ENCODE data around the gene NEGR1. TPM values are rescaled to one million over a fixed set of nuclear protein-coding genes. Genes with fewer than 3 reads are reported as not detected.

The NEGR1 gene
- total RNA-seq, 1 donor from 2014 or later = 11.0 TPM

GRCh38 chr1:71400050-71400449, 882.3 kb downstream of the NEGR1 start:
- Histone ChIP-seq H3K4me3 (ENCODE audit: low read length in 3 of 3) (no peak overlapping the region), H3K27me3 (ENCODE audit: control insufficient read depth in 3 of 3, insufficient read depth in 3 of 3, low read length in 3 of 3) (no peaks in the 10 kb centered on the region), H3K4me1 (ENCODE audit: control insufficient read depth in 3 of 3, insufficient read depth in 3 of 3, low read length in 3 of 3) (no peaks in the 10 kb centered on the region), H3K36me3 (ENCODE audit: control insufficient read depth in 3 of 3, insufficient read depth in 3 of 3, low read length in 3 of 3) (no peaks in the 10 kb centered on the region), H3K27ac (ENCODE audit: low read depth, low read length) (no peak overlapping the region), H3K9ac (ENCODE audit: low read depth in 1 of 3, low read length in 3 of 3) (no peak overlapping the region), H3K9me3 (ENCODE audit: control insufficient read depth in 3 of 3, low read length in 3 of 3) (no peaks in the 10 kb centered on the region)

DNA sequence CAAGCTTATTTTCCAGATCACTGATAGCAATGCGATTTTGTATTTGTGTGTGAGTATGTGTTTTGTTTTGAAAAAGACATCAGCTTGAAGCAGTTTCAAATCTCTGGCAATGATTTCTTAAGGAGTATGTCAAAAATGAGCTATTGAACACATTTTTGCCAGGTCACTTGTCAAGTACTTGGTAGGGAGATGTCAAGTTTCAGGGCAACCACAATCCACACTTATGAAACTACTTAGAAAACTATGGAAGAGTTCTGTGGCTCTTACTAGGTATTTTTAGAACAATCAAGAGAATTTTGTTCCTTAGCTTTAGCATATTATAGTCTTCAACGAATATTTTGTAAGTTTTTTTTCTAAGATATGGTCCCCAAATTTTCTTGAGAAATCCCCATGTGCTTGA, 882.7 kb downstream of the NEGR1 start:
- Histone ChIP-seq H3K27ac (ENCODE audit: low read depth, low read length) (no peak overlapping the region), H3K36me3 (ENCODE audit: control insufficient read depth in 3 of 3, insufficient read depth in 3 of 3, low read length in 3 of 3) (no peaks in the 10 kb centered on the region), H3K4me1 (ENCODE audit: control insufficient read depth in 3 of 3, insufficient read depth in 3 of 3, low read length in 3 of 3) (no peaks in the 10 kb centered on the region), H3K9me3 (ENCODE audit: control insufficient read depth in 3 of 3, low read length in 3 of 3) (no peaks in the 10 kb centered on the region), H3K9ac (ENCODE audit: low read depth in 1 of 3, low read length in 3 of 3) (no peak overlapping the region), H3K4me3 (ENCODE audit: low read length in 3 of 3) (no peak overlapping the region), H3K27me3 (ENCODE audit: control insufficient read depth in 3 of 3, insufficient read depth in 3 of 3, low read length in 3 of 3) (no peaks in the 10 kb centered on the region)

DNA sequence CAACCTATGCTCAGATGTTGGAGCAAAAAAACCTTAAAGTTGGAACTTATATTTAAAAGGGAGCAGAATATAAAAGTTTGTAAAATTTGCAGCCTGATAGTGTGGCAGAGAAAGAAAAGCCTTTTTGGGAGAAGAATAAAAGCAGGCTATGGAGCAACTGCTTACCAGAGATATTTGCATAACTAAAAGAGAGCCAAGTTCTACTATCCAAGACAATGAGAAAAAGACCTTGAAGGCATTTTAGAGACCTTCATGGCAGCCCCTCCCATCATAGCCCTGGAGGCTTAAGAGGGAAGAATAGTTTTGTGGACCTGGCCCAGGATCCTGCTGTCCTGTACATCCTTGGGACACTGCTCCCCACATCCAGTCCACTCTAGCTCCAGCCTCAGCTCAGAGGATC, 889.0 kb downstream of the NEGR1 start:
- no peak overlapping the region for H3K4me3 ChIP-seq (ENCODE audit: low read length in 3 of 3)
- H3K4me1 ChIP-seq (ENCODE audit: control insufficient read depth in 3 of 3, insufficient read depth in 3 of 3, low read length in 3 of 3) = no peaks in the 10 kb centered on the region
- H3K9ac ChIP-seq (ENCODE audit: low read depth in 1 of 3, low read length in 3 of 3) = no peak overlapping the region
- H3K27me3 ChIP-seq (ENCODE audit: control insufficient read depth in 3 of 3, insufficient read depth in 3 of 3, low read length in 3 of 3) = no peaks in the 10 kb centered on the region
- H3K36me3 ChIP-seq (ENCODE audit: control insufficient read depth in 3 of 3, insufficient read depth in 3 of 3, low read length in 3 of 3) = no peaks in the 10 kb centered on the region
- H3K9me3 ChIP-seq (ENCODE audit: control insufficient read depth in 3 of 3, low read length in 3 of 3) = no peaks in the 10 kb centered on the region
- H3K27ac ChIP-seq (ENCODE audit: low read depth, low read length) = no peak overlapping the region

GRCh38 chr1:71390518-71390917, 891.8 kb downstream of the NEGR1 start:
- H3K36me3 ChIP-seq (ENCODE audit: control insufficient read depth in 3 of 3, insufficient read depth in 3 of 3, low read length in 3 of 3) = no peaks in the 10 kb centered on the region
- no peak overlapping the region for H3K9ac ChIP-seq (ENCODE audit: low read depth in 1 of 3, low read length in 3 of 3)
- H3K4me3 ChIP-seq (ENCODE audit: low read length in 3 of 3) = no peak overlapping the region
- no peaks in the 10 kb centered on the region for H3K9me3 ChIP-seq (ENCODE audit: control insufficient read depth in 3 of 3, low read length in 3 of 3)
- H3K27me3 ChIP-seq (ENCODE audit: control insufficient read depth in 3 of 3, insufficient read depth in 3 of 3, low read length in 3 of 3) = no peaks in the 10 kb centered on the region
- no peak overlapping the region for H3K27ac ChIP-seq (ENCODE audit: low read depth, low read length)
- no peaks in the 10 kb centered on the region for H3K4me1 ChIP-seq (ENCODE audit: control insufficient read depth in 3 of 3, insufficient read depth in 3 of 3, low read length in 3 of 3)

- no peaks in the 10 kb centered on the region for H3K36me3 ChIP-seq (ENCODE audit: control insufficient read depth in 3 of 3, insufficient read depth in 3 of 3, low read length in 3 of 3)
- H3K4me1 ChIP-seq (ENCODE audit: control insufficient read depth in 3 of 3, insufficient read depth in 3 of 3, low read length in 3 of 3) = no peaks in the 10 kb centered on the region
- H3K9ac ChIP-seq (ENCODE audit: low read depth in 1 of 3, low read length in 3 of 3) = no peak overlapping the region
- H3K27ac ChIP-seq (ENCODE audit: low read depth, low read length) = no peak overlapping the region
- H3K27me3 ChIP-seq (ENCODE audit: control insufficient read depth in 3 of 3, insufficient read depth in 3 of 3, low read length in 3 of 3) = no peaks in the 10 kb centered on the region
- H3K4me3 ChIP-seq (ENCODE audit: low read length in 3 of 3) = no peak overlapping the region
- no peaks in the 10 kb centered on the region for H3K9me3 ChIP-seq (ENCODE audit: control insufficient read depth in 3 of 3, low read length in 3 of 3)
These were observed 904.5 kb downstream of the NEGR1 start for GRCh38 chr1:71377886-71378285.

GRCh38 chr1:71372496-71372895, 909.8 kb downstream of the NEGR1 start:
- H3K9ac ChIP-seq (ENCODE audit: low read depth in 1 of 3, low read length in 3 of 3) = no peak overlapping the region
- H3K36me3 ChIP-seq (ENCODE audit: control insufficient read depth in 3 of 3, insufficient read depth in 3 of 3, low read length in 3 of 3) = no peaks in the 10 kb centered on the region
- no peak overlapping the region for H3K4me3 ChIP-seq (ENCODE audit: low read length in 3 of 3)
- no peaks in the 10 kb centered on the region for H3K27me3 ChIP-seq (ENCODE audit: control insufficient read depth in 3 of 3, insufficient read depth in 3 of 3, low read length in 3 of 3)
- no peak overlapping the region for H3K27ac ChIP-seq (ENCODE audit: low read depth, low read length)
- H3K9me3 ChIP-seq (ENCODE audit: control insufficient read depth in 3 of 3, low read length in 3 of 3) = no peaks in the 10 kb centered on the region
- no peaks in the 10 kb centered on the region for H3K4me1 ChIP-seq (ENCODE audit: control insufficient read depth in 3 of 3, insufficient read depth in 3 of 3, low read length in 3 of 3)

GRCh38 chr1:71371581-71371980, 910.8 kb downstream of the NEGR1 start:
- no peak overlapping the region for H3K9ac ChIP-seq (ENCODE audit: low read depth in 1 of 3, low read length in 3 of 3)
- H3K4me3 ChIP-seq (ENCODE audit: low read length in 3 of 3) = no peak overlapping the region
- no peaks in the 10 kb centered on the region for H3K36me3 ChIP-seq (ENCODE audit: control insufficient read depth in 3 of 3, insufficient read depth in 3 of 3, low read length in 3 of 3)
- H3K27me3 ChIP-seq (ENCODE audit: control insufficient read depth in 3 of 3, insufficient read depth in 3 of 3, low read length in 3 of 3) = no peaks in the 10 kb centered on the region
- no peaks in the 10 kb centered on the region for H3K4me1 ChIP-seq (ENCODE audit: control insufficient read depth in 3 of 3, insufficient read depth in 3 of 3, low read length in 3 of 3)
- no peaks in the 10 kb centered on the region for H3K9me3 ChIP-seq (ENCODE audit: control insufficient read depth in 3 of 3, low read length in 3 of 3)
- no peak overlapping the region for H3K27ac ChIP-seq (ENCODE audit: low read depth, low read length)

GRCh38 chr1:71364236-71364635, 918.1 kb downstream of the NEGR1 start:
- Histone ChIP-seq H3K9ac (ENCODE audit: low read depth in 1 of 3, low read length in 3 of 3) (no peak overlapping the region), H3K4me3 (ENCODE audit: low read length in 3 of 3) (no peak overlapping the region), H3K4me1 (ENCODE audit: control insufficient read depth in 3 of 3, insufficient read depth in 3 of 3, low read length in 3 of 3) (no peaks in the 10 kb centered on the region), H3K27me3 (ENCODE audit: control insufficient read depth in 3 of 3, insufficient read depth in 3 of 3, low read length in 3 of 3) (no peaks in the 10 kb centered on the region), H3K27ac (ENCODE audit: low read depth, low read length) (no peak overlapping the region), H3K9me3 (ENCODE audit: control insufficient read depth in 3 of 3, low read length in 3 of 3) (peaks cover 0 to 4% (median 0%) of the 10 kb centered on the region in 3 donors), H3K36me3 (ENCODE audit: control insufficient read depth in 3 of 3, insufficient read depth in 3 of 3, low read length in 3 of 3) (no peaks in the 10 kb centered on the region)

DNA sequence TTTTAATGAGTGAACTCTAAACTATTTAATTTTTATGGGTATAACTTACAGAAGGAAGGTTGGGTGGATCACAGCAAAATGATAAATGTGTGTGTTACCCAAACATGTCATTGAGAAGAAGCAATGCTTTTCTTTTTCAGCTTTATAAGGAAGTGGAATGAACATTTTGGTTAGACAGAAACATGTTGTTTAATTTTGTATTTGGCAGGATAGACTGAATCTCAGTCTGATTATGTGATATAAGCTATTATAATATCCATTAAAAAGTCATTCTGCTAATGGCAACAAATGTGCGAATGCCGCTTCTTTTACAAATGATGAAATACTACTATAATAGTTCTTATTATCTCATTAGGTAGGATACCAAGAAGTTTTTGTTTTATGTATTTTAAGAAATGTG, 919.6 kb downstream of the NEGR1 start:
- H3K9me3 ChIP-seq (ENCODE audit: control insufficient read depth in 3 of 3, low read length in 3 of 3) = peaks cover 0 to 4% (median 0%) of the 10 kb centered on the region in 3 donors
- H3K36me3 ChIP-seq (ENCODE audit: control insufficient read depth in 3 of 3, insufficient read depth in 3 of 3, low read length in 3 of 3) = no peaks in the 10 kb centered on the region

DNA sequence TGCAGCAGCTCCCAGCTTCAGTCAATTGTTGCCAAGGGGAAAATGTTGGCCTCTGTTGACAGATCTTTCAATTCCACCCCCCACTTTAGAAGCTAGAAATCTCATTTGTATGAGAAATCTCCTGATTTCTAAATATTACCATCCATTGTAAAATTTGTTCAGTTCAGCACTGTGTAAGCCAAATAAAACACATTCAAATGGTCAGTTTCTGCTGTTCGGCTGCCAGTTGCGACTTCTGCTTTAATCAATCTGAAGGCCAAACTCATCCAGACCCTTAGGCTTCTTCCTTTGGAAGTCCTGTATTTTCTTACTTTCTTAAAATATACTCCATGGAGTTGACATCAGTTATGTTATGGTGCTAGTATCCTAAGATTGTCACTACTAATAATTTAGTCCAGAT, 920.3 kb downstream of the NEGR1 start:
- peaks cover 0 to 4% (median 0%) of the 10 kb centered on the region in 3 donors for H3K9me3 ChIP-seq (ENCODE audit: control insufficient read depth in 3 of 3, low read length in 3 of 3)
- H3K4me1 ChIP-seq (ENCODE audit: control insufficient read depth in 3 of 3, insufficient read depth in 3 of 3, low read length in 3 of 3) = no peaks in the 10 kb centered on the region
- H3K36me3 ChIP-seq (ENCODE audit: control insufficient read depth in 3 of 3, insufficient read depth in 3 of 3, low read length in 3 of 3) = no peaks in the 10 kb centered on the region
- H3K27ac ChIP-seq (ENCODE audit: low read depth, low read length) = no peak overlapping the region
- H3K27me3 ChIP-seq (ENCODE audit: control insufficient read depth in 3 of 3, insufficient read depth in 3 of 3, low read length in 3 of 3) = no peaks in the 10 kb centered on the region
- H3K9ac ChIP-seq (ENCODE audit: low read depth in 1 of 3, low read length in 3 of 3) = no peak overlapping the region
- H3K4me3 ChIP-seq (ENCODE audit: low read length in 3 of 3) = no peak overlapping the region

More for the DNA sequence above, 919.6 kb downstream of the NEGR1 start:
- H3K4me1 ChIP-seq (ENCODE audit: control insufficient read depth in 3 of 3, insufficient read depth in 3 of 3, low read length in 3 of 3) = no peaks in the 10 kb centered on the region
- no peak overlapping the region for H3K9ac ChIP-seq (ENCODE audit: low read depth in 1 of 3, low read length in 3 of 3)
- H3K4me3 ChIP-seq (ENCODE audit: low read length in 3 of 3) = no peak overlapping the region
- H3K27ac ChIP-seq (ENCODE audit: low read depth, low read length) = no peak overlapping the region
- no peaks in the 10 kb centered on the region for H3K27me3 ChIP-seq (ENCODE audit: control insufficient read depth in 3 of 3, insufficient read depth in 3 of 3, low read length in 3 of 3)

- Histone ChIP-seq H3K27ac (ENCODE audit: low read depth, low read length) (no peak overlapping the region), H3K36me3 (ENCODE audit: control insufficient read depth in 3 of 3, insufficient read depth in 3 of 3, low read length in 3 of 3) (no peaks in the 10 kb centered on the region), H3K9ac (ENCODE audit: low read depth in 1 of 3, low read length in 3 of 3) (no peak overlapping the region), H3K9me3 (ENCODE audit: control insufficient read depth in 3 of 3, low read length in 3 of 3) (peaks cover 0 to 4% (median 0%) of the 10 kb centered on the region in 3 donors), H3K4me1 (ENCODE audit: control insufficient read depth in 3 of 3, insufficient read depth in 3 of 3, low read length in 3 of 3) (no peaks in the 10 kb centered on the region), H3K27me3 (ENCODE audit: control insufficient read depth in 3 of 3, insufficient read depth in 3 of 3, low read length in 3 of 3) (no peaks in the 10 kb centered on the region), H3K4me3 (ENCODE audit: low read length in 3 of 3) (no peak overlapping the region)
These were observed 924.6 kb downstream of the NEGR1 start for GRCh38 chr1:71357708-71358107.

Data from skeletal muscle tissue (tissue), 4 donors.